Erythroblast (primary cell): ENCODE data around the gene UBC.

Experiments
- GATA1 ChIP-seq: IDR thresholded peaks from 2 replicates; pipeline ENCODE4 v1.6.1; 2011; ENCODE audit warnings: low read depth, mild to moderate bottlenecking, control low read depth, low read length, moderate library complexity
- POLR2A ChIP-seq: IDR thresholded peaks from 2 replicates; pipeline ENCODE4 v1.6.1; 2011; ENCODE audit warnings: mild to moderate bottlenecking, low read length

- TF ChIP-seq POLR2A (no peak), GATA1 (no peak)
Measured at GRCh38 chr12:124870515-124870914, 43.9 kb downstream of the UBC start.
